Left renal pelvis (tissue), 4 donors: ENCODE data around the gene ZNF521. TPM values are rescaled to one million over a fixed set of nuclear protein-coding genes. Genes with fewer than 3 reads are reported as not detected.
A peak's percentile ranks its signal among the peaks of the same experiment; 100 is the strongest.

ENCODE experiments used
- DNase-seq, 4 donors: peaks; one replicate each; pipeline ENCODE4 v3.0.0-alpha.2; 2013; ENCODE audit warnings: low read depth in 4 of 4, low spot score in 3 of 4
- polyA plus RNA-seq, 4 donors: library from polyadenylated mRNA; unstranded; fragments of 120-200 nt; gene quantifications; one replicate each; pipeline ENCODE4 v1.2.1, GENCODE V29; 2013; ENCODE audit not compliant: insufficient read length in 4 of 4

ZNF521 gene
- 10 to 100 TPM; 36.7 to 53.9 (median 44.9) TPM for polyA plus RNA-seq

- peak; percentile 81 to 90 (median 86) for DNase-seq
These were observed at the start of gene ZNF521 for GRCh38 chr18:25351777-25352628. TSS of gene ZNF521 (minus strand) at chr18:25352166. CDS start at chr18:25350946, 1,220 bp downstream.

- no peak for DNase-seq
These were observed 47.6 kb upstream of the ZNF521 start for GRCh38 chr18:25399554-25399953.

GRCh38 chr18:25392192-25392591 is 40.2 kb upstream of the ZNF521 start:
- no peak for DNase-seq

GRCh38 chr18:25373432-25374179 is 21.6 kb upstream of the ZNF521 start:
- DNase-seq: peak in 1 of 4 donors; percentile 14

- no peak for DNase-seq
These were observed 18.4 kb upstream of the ZNF521 start for GRCh38 chr18:25370391-25370790.

GRCh38 chr18:25365242-25365641 is 13.3 kb upstream of the ZNF521 start:
- DNase-seq: no peak

GRCh38 chr18:25364732-25365131 is 12.8 kb upstream of the ZNF521 start:
- DNase-seq: no peak

- DNase-seq: no peak
These were observed 8.4 kb upstream of the ZNF521 start for GRCh38 chr18:25360301-25360899.

- no peak for DNase-seq
These were observed 1.1 kb upstream of the ZNF521 start for GRCh38 chr18:25353080-25353479.

- DNase-seq: no peak
These were observed 651 bp upstream of the ZNF521 start for GRCh38 chr18:25352629-25353005.

- DNase-seq: no peak
These were observed 638 bp downstream of the ZNF521 start for GRCh38 chr18:25351280-25351775.

GRCh38 chr18:25350489-25351251 is 1.3 kb downstream of the ZNF521 start:
- peak in 1 of 4 donors; percentile 57 for DNase-seq

GRCh38 chr18:25349926-25350487 is 2.0 kb downstream of the ZNF521 start:
- DNase-seq: no peak

- DNase-seq: no peak
These were observed 2.6 kb downstream of the ZNF521 start for GRCh38 chr18:25349131-25349925.

- DNase-seq: no peak
These were observed 3.4 kb downstream of the ZNF521 start for GRCh38 chr18:25348386-25349130.

GRCh38 chr18:25346561-25346960 is 5.4 kb downstream of the ZNF521 start:
- DNase-seq: no peak

- DNase-seq: no peak
These were observed 6.7 kb downstream of the ZNF521 start for GRCh38 chr18:25345081-25345866.

GRCh38 chr18:25341831-25342230 is 10.1 kb downstream of the ZNF521 start:
- DNase-seq: no peak
